ENCODE results near the gene RGS6. TPM values are rescaled to one million over a fixed set of nuclear protein-coding genes. Genes with fewer than 3 reads are reported as not detected.

RGS6 gene
- total RNA-seq, 2 donors from 2014 or later, result 1.4 to 4.7 TPM

DNA sequence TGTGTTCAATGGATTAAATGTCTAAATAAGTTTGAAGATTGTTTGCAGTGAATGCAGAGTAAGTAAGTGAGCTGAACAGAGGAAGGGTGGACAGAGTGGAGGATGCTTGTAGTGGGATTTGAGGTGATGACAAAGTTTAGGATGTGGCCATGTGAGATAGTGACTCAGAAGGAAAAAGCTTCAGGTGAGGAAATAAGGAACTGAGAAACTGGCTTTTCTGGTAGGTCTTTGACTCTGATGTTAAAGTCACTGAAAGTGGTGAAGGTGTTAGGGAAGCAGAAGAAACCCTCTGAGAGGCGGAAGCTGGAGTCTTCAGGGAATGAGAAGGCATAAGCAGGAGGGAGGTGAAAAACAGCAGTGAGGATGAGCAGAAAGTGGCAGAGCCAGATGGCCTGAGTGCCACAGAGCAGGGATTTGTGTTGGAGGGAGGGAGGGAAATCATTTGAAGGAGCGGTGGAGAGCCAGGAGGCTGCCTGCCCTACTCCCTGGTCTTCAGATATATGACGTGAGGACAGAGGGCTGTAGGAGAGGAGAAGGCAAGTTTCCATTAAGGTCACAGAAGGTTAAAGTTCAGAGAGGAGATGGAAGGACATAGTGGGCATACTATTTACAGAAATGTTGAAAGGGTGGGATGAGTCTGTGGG is 24.8 kb downstream of the RGS6 start:
- TF ChIP-seq, protein P1, sequence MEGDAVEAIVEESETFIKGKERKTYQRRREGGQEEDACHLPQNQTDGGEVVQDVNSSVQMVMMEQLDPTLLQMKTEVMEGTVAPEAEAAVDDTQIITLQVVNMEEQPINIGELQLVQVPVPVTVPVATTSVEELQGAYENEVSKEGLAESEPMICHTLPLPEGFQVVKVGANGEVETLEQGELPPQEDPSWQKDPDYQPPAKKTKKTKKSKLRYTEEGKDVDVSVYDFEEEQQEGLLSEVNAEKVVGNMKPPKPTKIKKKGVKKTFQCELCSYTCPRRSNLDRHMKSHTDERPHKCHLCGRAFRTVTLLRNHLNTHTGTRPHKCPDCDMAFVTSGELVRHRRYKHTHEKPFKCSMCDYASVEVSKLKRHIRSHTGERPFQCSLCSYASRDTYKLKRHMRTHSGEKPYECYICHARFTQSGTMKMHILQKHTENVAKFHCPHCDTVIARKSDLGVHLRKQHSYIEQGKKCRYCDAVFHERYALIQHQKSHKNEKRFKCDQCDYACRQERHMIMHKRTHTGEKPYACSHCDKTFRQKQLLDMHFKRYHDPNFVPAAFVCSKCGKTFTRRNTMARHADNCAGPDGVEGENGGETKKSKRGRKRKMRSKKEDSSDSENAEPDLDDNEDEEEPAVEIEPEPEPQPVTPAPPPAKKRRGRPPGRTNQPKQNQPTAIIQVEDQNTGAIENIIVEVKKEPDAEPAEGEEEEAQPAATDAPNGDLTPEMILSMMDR (IDR thresholded peaks at IDR 0.05), result no peak
- Histone ChIP-seq H3K4me3 (no peak overlapping the region), H3K4me1 (ENCODE audit: control insufficient read depth in 1 of 2, low read depth in 2 of 2) (no peaks in the 10 kb centered on the region), H3K27me3 (replicated peaks; ENCODE audit: insufficient read depth) (no peaks in the 10 kb centered on the region), H3K36me3 (no peaks in the 10 kb centered on the region), H3K9me3 (no peaks in the 10 kb centered on the region), H3K27ac (no peak overlapping the region)
- no peak for DNase-seq (ENCODE audit: low spot score)
- no peak for ATAC-seq (ENCODE audit: insufficient number of reproducible peaks, low FRiP score, low read depth)

DNA sequence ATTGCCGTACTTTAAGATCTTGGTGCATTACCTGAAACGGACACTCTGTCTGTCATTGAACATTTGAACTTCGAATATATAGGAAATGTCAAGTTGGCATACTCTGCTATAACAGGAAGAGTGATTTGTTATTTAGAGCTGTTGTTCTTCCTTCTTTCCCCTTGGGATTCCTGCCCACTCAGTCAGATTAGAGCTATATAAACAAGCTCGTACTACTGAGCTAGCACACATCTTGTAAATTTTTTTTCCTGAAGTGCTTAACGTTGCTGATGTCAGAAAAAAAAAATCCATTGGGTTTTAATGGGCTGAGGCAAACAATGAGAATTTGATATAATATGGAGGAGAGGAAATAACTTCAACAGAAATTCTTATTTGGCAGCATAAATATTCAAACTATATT is 26.8 kb downstream of the RGS6 start:
- Histone ChIP-seq H3K9me3 (no peaks in the 10 kb centered on the region), H3K27me3 (replicated peaks; ENCODE audit: insufficient read depth) (no peaks in the 10 kb centered on the region), H3K27ac (no peak overlapping the region), H3K4me3 (no peak overlapping the region), H3K4me1 (ENCODE audit: control insufficient read depth in 1 of 2, low read depth in 2 of 2) (no peaks in the 10 kb centered on the region), H3K36me3 (no peaks in the 10 kb centered on the region)
- TF ChIP-seq, protein P1 (IDR thresholded peaks at IDR 0.05), result no peak
- no peak for ATAC-seq (ENCODE audit: insufficient number of reproducible peaks, low FRiP score, low read depth)
- DNase-seq (ENCODE audit: low spot score), result no peak

DNA sequence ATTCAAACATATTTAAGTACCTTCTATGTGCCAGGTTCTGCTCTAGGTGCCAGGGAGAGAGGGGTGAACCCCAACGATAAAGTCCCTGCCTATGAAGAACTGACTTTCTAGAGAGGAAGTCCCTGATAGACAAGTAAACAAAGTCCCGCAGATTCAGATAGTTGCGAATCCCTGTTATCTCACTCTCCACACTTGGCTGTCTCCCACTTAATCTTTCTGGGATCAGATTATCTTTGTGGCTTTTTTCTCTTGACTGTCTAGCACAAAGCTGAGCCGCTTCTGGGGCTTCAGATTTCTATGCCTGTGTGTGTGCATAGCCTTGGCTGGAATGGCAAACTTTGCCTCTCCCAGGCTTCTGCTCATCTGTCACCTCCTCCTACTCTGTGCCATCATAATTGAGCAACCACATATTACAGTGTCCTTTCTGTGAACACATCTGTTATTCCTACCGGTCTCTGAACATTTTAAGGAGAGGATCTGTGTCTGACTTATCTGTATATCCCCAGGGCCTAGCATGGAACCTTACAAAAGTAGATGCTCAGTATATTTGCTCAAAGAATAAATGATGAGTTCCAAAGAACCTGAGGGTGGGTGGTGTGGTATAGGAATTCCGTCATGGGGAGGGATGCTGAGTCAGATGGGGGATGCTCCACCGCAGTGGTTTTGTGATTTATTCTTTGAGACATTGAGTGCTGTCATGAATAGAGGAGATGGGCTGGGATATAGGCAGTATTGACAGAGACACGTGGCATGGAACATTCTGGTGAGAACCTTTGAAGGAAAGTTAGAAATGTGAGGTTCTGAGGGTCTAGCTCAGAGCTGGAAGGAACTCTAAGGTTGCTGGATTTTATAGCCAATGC is 28.5 kb downstream of the RGS6 start:
- H3K9me3 ChIP-seq, result no peaks in the 10 kb centered on the region
- ATAC-seq (ENCODE audit: insufficient number of reproducible peaks, low FRiP score, low read depth) (no peak), DNase-seq (ENCODE audit: low spot score) (no peak)
- no peaks in the 10 kb centered on the region for H3K36me3 ChIP-seq
- no peak overlapping the region for H3K4me3 ChIP-seq
- no peaks in the 10 kb centered on the region for H3K27me3 ChIP-seq (replicated peaks; ENCODE audit: insufficient read depth)
- no peaks in the 10 kb centered on the region for H3K4me1 ChIP-seq (ENCODE audit: control insufficient read depth in 1 of 2, low read depth in 2 of 2)
- TF ChIP-seq, protein P1 (IDR thresholded peaks at IDR 0.05), result no peak
- no peak overlapping the region for H3K27ac ChIP-seq

DNA sequence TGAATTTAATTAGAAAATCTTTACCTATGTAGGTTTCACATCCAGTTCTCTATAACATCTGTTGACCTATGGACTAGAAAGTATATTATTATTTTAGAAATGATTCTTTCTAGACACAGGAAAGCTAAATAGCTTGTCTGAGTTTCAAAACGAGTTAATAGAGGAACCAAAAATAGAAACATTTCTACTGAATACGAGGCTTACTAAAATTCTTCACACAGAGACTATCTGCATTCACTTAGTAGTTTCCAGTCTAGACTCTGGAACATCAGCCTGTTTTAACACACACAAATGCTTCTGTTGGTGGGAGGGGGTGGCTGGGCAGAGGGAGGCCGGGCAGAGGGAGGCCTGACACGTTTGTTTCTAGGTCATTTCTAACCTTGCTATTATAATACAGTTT is 29.7 kb downstream of the RGS6 start:
- no peaks in the 10 kb centered on the region for H3K4me1 ChIP-seq (ENCODE audit: control insufficient read depth in 1 of 2, low read depth in 2 of 2)
- no peaks in the 10 kb centered on the region for H3K27me3 ChIP-seq (replicated peaks; ENCODE audit: insufficient read depth)
- TF ChIP-seq, protein P1 (IDR thresholded peaks at IDR 0.05), result no peak
- H3K9me3 ChIP-seq, result no peaks in the 10 kb centered on the region
- H3K4me3 ChIP-seq, result no peak overlapping the region
- no peaks in the 10 kb centered on the region for H3K36me3 ChIP-seq
- no peak for ATAC-seq (ENCODE audit: insufficient number of reproducible peaks, low FRiP score, low read depth)
- no peak overlapping the region for H3K27ac ChIP-seq
- no peak for DNase-seq (ENCODE audit: low spot score)

DNA sequence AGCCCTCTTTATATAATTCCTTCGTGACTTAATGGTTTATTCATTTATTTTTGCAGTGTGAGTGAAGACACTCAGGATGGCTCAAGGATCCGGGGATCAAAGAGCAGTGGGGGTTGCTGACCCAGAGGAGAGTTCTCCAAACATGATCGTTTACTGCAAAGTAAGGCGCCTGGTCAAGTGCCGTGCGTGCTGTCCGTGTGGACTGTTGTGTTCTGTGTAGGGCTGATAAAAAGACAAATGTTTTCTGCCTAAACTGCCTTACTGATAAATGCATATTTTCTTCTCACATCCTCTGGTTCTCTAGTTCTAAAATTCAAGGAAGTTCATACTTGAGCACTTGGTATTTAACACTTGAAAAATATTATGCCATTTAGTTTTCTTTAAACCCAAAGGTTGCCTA is 32.5 kb downstream of the RGS6 start:
- Histone ChIP-seq H3K27ac (no peak overlapping the region), H3K4me3 (no peak overlapping the region), H3K36me3 (no peaks in the 10 kb centered on the region), H3K27me3 (replicated peaks; ENCODE audit: insufficient read depth) (no peaks in the 10 kb centered on the region), H3K4me1 (ENCODE audit: control insufficient read depth in 1 of 2, low read depth in 2 of 2) (no peaks in the 10 kb centered on the region), H3K9me3 (no peaks in the 10 kb centered on the region)
- ATAC-seq (ENCODE audit: insufficient number of reproducible peaks, low FRiP score, low read depth), result no peak
- TF ChIP-seq, protein P1 (IDR thresholded peaks at IDR 0.05), result no peak
- no peak for DNase-seq (ENCODE audit: low spot score)
